Measurements from ENCODE around the gene NDFIP2. TPM values are rescaled to one million over a fixed set of nuclear protein-coding genes. Genes with fewer than 3 reads are reported as not detected.

The NDFIP2 gene
- polyA plus RNA-seq, 1 donor = 26.8 TPM

DNA sequence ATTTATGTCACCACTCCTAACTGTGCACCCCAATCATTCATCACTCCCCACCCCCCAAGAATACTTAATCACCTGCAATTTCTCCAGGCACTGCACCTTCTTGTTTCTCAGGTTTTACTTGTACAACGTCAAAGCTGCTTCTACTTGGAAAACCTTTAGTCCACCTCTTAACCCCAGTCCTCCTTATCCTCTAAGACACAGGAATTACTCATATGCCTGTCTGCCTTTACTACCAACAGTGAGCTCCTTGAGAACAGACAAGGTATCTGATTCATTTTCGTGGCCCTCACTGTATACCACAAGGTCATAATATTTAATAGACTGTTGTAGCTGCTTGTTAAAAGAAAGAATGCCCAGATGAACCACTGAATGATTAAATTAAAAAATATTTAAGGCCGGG lies 21.0 kb upstream of the NDFIP2 start:
- no peak for DNase-seq (ENCODE audit: low read depth)

DNA sequence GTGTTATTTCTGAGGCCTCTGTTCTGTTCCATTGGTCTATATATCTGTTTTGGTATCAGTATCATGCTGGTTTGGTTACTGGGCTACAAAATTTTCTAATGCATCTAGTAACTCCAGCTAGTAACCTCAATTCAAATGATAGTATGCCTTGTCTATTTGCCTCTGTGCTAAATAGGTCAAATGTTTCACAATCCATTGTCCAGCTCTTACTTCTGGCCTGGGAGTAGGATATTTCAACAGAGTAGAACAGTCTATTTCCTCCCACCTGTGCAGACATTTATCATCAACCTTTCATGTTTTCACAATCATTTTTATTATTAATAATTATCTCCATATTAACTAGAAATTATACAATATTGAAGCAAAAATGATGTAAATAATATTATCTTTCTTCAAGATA lies 18.1 kb upstream of the NDFIP2 start:
- DNase-seq (ENCODE audit: low read depth) = no peak

DNA sequence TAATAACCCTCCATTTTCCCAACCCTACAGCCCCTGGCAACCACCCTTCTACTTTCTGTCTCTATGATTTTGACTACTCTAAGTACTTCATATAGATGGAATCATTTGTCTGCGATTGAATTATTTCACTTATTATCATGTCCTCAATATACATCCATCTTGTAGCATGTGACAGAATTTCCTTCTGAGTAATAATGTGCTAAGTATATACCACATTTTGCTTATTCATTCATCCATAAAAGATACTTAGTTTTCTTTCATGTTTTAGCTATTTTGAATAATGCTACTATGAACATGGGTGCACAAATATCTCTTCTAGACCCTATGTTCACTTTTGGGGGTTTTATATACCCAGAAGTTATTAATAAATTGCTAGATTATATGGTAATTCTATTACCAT lies 17.4 kb upstream of the NDFIP2 start:
- DNase-seq (ENCODE audit: low read depth) = no peak

DNA sequence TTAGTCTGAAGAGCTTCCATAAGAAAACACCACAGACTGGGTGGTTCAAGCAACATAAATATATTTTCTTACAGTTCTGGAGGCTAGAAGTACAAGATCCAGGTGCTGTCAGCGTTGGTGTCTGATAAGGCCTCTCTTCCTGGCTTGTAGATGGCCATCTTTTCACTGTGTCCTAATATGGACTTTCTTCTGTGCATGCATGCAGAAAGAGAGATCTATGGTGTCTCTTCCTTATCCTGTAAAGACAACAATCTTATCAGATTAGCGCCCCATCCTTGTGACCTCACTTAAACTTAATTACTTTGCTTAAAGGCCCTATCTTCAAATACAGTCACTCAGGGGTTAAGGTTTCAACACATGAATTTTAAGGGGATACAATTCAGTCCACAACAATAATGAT lies 14.1 kb upstream of the NDFIP2 start:
- no peak for DNase-seq (ENCODE audit: low read depth)

DNA sequence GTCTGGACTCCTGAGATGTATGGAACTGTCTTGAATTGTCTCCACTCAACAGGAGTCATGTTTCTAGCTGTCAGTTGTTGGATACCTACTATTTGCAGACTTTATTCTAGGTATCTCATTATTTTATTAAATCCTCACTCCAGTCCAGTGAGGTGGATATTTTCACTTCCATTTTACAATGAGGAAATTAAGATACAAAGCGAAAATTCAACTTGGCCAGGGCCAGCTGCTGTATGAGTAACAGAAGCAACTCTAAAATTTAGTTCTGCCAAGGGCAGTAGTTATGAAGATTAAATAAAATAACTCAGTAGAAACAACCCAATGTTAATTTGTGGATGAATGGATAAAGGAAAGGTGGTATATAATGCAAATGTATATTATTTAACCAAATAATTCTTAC lies 12.6 kb upstream of the NDFIP2 start:
- no peak for DNase-seq (ENCODE audit: low read depth)

DNA sequence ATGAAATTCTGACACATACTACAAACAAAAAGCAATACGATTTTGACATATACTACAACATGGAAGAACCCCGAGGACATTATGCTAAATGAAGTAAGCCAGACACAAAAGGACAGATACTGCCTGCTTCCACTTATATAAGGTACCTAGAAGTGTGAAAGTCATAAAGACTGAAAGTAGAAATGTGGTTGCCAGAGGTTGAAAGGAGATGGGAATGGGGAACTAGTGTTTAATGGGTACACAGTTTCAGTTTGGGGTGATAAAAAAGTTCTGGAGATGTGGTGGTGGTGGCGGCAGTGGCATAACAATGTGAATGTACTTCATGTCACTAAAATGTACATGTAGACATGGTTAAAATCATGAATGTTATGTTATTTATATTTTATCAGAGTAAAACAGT lies 12.1 kb upstream of the NDFIP2 start:
- DNase-seq (ENCODE audit: low read depth) = no peak

DNA sequence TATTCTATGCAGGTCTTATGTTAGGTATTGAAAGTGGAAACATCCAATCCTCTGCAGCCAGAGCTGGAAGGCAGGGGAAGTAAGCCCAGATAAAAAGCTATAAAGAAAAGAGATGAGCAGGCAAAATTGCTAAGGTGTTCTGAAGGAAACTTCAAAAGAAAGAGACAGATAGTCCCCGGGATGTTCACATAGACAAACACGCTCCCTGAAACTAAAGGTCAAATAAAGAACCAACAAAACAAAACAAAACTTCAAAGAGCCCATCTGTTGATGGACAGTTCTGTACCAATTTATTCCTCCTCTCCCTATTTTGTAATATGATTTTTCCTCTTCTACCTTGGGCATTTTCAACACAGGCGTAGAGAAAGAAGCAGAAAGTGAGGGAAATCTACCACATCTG lies 11.3 kb upstream of the NDFIP2 start:
- DNase-seq (ENCODE audit: low read depth) = no peak

DNA sequence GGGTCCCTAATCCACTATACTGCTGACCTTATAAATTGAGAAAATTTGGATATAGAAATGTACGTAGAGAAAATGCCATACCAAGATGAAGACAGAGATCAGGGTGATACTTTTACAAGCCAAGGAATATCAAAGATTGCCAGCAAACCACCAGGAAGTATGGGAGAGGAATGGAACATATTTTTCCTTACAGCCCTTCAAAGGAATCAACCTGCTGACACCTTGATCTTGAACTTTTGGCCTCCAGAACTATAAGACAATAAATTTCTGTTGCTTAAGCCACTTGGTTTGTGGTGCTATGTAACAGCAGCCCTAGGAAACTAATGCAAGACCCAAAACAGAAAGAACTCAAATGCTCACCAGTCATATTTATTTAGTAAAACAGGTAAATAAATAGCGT lies 10.3 kb upstream of the NDFIP2 start:
- DNase-seq (ENCODE audit: low read depth) = no peak

DNA sequence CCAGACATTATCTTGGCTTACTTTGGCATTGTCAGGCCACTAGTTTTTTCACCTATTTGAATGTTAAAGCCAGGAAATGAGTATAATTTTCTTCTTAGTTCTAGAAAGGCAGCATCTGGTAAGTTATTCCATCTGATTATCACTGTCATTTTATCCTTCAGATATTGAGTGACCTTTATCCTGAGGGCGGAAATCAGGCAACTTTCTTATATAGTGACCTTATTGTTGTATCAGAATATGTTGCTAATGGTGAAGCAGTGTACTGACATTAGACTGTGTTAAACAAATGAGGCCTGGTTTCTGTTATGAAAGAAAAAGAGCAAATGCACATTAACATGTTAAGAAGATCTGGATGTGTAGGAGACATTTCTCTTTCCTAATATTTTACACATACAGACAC lies 5.4 kb upstream of the NDFIP2 start:
- DNase-seq (ENCODE audit: low read depth) = no peak

DNA sequence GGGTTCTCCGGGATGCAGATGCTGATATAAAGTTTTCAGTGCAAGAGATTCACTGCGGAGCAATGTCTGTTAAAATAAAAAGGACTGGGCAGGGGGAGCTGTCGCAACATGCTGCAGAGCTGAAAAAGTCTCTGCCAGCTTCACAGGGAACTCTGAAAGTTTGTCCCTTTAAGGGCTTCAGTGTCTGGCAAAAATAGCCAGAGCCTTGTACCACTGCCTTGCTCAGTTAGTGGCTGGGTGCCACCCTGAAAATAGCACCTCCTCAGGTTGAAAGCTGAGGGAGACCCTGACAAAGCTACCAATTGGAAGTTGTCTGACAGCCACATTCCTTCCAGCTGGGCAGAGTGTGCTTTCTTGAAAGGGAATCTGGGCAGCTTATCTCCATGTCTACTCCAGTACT lies 3.0 kb upstream of the NDFIP2 start:
- no peak for DNase-seq (ENCODE audit: low read depth)

DNA sequence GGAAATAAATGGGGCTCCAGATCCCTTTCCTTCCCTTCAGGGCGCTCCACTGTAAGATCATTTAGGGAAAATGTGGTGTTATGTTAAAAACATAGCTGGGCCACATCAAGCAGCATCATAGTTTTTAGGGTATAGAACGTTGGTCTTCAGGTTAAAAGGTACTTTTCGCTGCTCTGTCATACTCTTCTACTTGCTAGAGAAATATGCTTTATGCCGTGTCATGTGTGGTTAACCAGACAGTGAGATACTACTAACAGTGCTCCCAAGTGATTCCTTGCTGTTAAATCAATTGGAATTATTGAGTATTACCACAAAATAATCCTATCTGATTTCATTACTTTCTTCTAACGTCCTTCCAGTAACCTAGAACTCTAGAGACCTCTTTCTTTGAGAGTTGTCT lies 1.1 kb upstream of the NDFIP2 start:
- no peak for DNase-seq (ENCODE audit: low read depth)

DNA sequence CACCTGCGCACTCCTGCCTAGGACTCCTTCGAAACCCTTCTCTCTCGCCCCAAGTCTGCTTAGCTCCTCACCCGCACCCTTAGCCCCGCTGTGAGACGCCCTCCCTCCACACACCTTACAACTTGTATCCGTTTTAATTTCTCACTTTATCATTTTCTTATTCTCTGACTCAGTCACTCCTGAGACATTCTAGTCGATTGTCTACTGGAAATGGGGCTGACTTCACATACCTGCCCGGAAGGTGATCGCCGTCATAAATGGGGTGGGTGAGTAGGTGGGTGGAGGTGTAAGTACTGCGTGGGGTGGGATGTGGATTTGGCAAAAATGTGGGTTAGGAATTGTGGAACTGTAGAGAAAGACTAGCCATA lies 714 bp downstream of the NDFIP2 start:
- DNase-seq (ENCODE audit: low read depth) = no peak

DNA sequence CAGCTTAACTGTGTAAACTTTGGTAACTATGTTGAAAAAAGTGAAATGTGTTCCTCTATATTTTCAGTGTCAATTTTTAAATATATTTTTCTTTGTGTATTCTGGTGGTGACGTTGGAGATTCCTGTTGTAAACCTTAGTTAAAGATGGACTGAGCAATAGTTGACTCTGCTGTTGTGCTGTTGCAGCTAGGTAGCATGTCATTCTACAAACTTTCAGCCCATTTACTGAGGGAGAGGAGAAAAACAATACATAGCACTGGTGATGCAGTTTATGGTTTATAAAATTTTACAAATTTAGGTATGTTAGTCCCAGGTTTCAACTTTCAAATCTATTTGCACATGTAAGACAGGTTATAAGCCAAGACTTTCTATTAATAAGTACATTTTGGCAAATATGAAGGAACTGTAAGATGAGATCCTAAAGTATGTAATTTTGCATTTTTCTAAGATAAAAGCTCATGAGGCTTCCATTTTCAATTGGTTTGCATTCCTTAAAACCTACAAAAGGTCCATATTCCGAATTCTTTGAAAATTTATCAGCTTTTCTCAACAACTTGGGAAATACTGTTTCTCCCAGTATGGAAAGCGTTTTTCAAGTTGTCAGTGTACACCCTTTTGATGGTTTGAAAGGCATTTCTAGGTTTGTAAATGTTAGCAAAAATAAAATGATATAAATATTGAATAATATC lies 1.5 kb downstream of the NDFIP2 start:
- no peak for DNase-seq (ENCODE audit: low read depth)

DNA sequence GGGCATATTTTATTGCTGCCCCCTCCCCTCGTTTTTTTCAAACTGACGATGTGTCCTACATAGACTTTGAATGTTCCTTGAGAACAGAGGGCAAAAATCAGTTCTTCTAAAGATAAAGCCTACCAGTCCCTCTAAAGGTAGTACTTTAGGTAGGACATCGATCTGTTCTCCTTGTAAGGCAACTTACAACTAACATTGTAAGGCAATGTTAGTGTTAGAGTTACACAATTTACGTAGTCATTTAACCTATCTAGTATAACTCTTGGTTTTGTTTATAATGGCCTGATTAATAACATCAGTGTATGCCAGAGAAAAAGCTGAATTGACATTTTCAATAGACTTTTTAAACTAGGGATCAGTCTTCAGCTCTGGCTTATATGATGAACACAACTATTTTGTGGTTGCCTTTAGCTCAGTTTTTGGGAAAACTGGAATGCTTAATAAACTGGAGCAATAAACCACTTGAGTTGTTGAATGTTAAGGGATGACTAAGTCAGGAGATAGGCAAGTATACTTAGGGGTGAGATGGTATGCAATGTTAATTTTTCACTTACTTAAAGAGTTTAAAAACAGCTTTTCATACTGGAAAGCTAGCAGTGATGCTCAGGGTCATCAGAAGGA lies 2.2 kb downstream of the NDFIP2 start:
- no peak for DNase-seq (ENCODE audit: low read depth)

DNA sequence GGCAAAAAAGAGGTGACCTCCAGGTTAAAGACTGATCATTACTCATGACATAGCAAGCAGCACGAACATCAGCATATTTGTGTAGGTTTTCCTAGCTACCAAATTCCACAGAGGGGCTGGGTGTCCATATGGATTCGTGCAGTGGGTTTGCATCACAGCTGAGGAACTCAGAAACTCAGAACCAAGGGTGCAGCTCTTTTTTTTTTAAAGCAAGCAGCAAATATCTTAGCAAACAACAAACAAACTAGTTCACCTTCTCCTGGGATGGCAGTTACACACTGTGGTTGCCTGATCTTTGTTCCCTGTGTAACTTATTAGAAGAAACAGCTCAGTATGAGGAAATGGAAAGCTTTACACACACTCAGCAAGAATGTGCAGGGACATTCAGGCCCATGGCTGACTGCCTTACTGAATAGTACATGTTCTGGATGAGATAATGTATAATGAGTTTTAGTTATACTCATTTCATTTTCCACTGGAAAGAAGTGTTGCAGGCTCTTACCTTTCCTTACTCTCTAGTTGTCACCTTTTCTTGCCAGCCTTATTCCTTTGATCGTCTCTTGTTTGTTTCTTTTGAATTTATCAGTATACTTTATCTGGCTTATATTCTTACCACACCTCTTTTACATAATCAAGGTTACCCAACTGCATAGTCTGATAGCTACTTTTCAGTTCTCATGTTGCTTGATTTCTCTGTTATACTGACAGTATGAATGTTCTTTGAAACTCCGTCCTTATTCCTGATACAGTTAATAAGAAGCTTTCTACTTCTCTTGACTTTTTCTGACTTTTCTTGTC lies 4.3 kb downstream of the NDFIP2 start:
- peak; percentile 72 for DNase-seq (ENCODE audit: low read depth)

DNA sequence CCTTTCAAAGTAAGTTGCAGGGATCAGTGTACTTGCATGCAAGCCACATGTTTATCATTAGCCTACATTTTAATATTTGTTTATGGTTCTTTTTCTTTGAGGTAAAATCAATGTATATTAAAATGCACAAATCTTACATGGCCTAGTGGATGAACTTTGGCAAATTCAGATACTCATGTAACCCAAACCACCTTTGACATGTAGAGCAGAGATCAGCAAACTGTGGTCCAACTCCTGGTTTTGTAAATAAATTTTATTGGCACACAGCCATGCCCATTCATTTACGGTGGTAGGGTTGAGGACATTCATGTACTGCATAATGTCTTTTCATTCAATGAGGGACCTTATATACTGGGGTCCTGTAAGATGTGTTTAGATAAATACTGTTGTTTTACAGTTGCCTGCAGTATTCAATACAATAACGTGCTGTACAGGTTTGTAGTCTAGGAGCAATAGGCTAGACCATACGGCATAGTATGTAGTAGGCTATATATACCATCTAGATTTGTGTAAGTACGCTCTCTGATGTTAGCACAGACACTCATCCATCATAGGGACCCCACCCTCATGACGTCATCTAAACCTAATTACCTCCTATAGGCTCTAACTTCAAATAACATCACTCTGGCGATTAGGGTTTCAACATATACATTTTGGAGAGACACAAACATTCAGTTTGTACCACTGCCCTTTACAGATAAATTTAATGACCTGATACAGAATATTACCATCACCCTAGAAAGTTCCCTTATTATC lies 5.7 kb downstream of the NDFIP2 start:
- DNase-seq (ENCODE audit: low read depth) = no peak

DNA sequence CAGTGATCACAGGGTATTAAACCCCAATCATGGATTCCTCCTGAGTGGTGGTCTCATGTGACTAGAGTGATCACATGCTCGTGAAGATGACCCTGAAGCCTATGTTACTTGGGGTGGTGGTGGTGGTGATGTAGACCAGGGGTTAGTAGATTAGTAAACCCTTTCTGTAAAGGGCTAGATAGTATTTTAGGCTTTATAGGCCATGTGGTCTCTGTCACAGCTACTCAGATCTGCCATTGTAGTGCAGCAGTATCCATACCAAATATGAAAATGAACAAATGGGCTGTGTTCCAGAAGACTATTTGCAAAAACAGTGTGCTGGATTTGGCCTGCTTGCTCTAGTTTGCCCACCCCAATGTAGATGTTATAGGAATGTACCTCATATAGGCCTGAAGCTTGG lies 9.4 kb downstream of the NDFIP2 start:
- no peak for DNase-seq (ENCODE audit: low read depth)

DNA sequence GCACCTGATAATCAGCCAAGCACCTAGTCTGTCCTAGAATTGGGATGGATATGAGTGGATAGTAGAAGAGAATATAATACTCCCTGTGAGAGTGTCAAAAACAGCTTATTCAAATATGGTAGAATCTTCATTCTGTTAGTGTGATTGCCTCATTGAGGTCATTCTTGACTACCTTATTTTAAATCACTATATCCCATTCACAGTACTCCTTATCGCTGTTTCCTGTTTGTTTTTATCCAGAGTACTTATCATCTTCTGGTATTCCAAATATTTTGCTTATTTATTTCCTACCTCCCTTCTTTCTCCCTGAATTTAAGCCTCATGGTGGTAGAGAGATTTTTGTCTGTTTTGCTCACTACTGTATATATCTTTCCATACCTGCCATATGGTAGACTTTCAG lies 9.9 kb downstream of the NDFIP2 start:
- DNase-seq (ENCODE audit: low read depth) = no peak

DNA sequence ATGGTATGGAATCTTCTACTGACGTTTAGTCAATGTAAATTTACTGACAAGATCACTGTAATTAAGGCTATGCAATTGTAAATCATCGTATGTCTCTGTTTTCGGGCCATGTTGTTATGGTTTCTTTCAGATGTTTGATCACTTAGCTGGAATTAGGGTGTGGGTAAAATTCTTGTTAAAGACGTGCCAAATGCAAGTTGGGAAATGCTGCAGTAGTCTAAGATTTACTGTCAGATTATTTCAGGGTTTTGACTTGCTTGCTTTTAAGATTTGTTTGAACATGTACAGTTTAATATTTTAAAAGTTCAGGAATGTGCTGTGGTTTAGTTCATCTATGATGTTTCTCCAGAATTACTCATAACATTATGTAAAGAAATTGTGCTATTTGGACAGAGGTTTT lies 10.8 kb downstream of the NDFIP2 start:
- no peak for DNase-seq (ENCODE audit: low read depth)

DNA sequence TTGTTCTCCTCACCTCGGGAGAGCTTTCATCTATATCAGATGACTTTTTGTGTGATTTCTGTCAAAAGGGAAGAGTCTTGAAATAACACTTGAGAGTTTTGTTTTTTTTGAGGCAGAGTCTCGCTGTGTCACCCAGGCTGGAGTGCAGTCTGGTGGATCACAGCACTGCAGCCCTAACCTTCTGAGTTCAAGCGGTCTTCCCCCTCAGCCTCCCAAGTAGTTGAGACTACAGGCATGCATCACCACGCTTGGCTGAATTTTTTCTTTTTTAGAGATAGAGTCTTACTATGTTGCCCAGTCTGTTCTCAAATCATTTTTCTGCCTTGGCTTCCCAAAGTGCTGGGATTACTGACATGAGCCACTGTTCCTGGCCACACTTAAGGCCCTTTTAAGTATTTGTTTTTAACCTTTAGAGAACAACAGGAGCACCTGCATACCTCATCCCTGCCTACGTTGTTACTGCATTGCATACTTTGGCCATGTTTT lies 11.4 kb downstream of the NDFIP2 start:
- DNase-seq (ENCODE audit: low read depth) = no peak

DNA sequence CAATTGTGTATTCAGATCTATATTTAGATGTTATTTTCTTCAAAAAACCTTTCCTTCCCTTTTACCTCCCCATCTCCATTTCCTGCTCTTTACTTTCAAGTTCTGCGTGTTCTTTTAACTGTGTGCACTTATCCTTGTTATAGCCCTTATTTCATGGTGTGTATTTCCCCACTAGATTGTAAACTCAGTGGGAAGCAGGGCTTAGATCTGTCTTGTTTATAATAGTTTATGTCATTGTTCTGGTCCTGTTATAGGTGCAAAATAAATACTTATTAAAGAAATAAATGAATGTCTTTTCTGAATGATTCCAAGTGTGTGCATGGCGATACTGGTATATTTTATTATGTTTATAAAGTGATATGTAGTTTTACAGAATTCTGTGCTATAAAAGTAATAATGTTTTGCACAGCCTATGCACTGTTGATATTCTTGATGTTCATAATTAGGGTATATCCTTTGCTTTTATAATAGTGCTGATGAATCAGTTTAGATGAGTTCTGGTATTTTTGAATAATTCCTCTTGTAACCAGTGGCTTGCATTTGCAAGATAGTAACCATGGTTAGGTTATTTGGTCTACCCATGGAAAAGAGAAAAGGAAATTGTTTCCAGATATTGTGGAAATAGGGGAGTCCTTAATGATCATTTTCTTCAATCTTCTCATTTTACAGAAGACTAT lies 12.1 kb downstream of the NDFIP2 start:
- DNase-seq (ENCODE audit: low read depth) = no peak

DNA sequence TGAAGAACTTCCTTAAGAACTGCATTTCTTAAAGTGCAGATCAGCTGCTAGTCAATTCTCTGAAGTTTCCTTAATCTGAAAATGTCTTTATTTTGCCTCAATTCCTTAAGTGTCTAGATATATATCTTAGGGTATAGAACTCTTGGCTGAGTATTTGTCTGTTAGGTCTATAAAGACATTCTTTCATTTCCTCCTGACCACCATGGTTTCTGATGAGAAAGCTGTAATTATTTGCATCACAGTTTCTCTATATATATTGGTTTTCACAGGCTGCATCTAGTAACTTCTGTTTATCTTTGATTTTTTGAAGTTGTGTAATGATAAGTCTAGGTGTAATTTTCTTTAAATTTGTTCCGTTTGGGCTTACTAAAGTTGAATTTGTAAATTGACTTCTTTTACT lies 15.2 kb downstream of the NDFIP2 start:
- DNase-seq (ENCODE audit: low read depth) = no peak

Data from forelimb muscle (tissue), 1 donor.